Endothelial cell of umbilical vein (primary cell): Measurements from ENCODE around the gene CLDN34. TPM values are rescaled to one million over a fixed set of nuclear protein-coding genes. Genes with fewer than 3 reads are reported as not detected.

Experiments
- BruUV-seq: library from RNA; stranded (reverse); fragments of 400-500 nt; replicated peaks from 2 replicates; lab custom pipeline; 2021; lab: Mats Ljungman, UMichigan
- CTCF ChIA-PET: fragments of 300-600, 350-600 bp; sonication (Branson Sonifier 250); formaldehyde crosslinking; loops from one replicate; lab custom pipeline; 2021; ENCODE audit warnings: antibody characterized with exemption, inconsistent platforms; lab: Charles Lee
- POLR2A ChIA-PET: fragments of 300-600, 350-600 bp; sonication (Branson Sonifier 250); formaldehyde crosslinking; loops from one replicate; lab custom pipeline; 2021; ENCODE audit warnings: antibody characterized with exemption, inconsistent platforms; lab: Charles Lee
- DNase-seq: peaks from one replicate; pipeline ENCODE4 v3.0.0-alpha.2; 2011; ENCODE audit warnings: low read depth, low spot score
- FAIRE-seq: peaks from 2 replicates; lab custom pipeline; 2011; peaks lifted over from hg19 to GRCh38; lab: Jason Lieb, UNC
- H2AFZ ChIP-seq: 2 replicates; pipeline ENCODE4 v1.6.0; 2012; ENCODE audit warnings: low read depth, low read length, control low read depth, inconsistent platforms
- H3K27ac ChIP-seq: 2 replicates; pipeline ENCODE4 v1.5.1; 2011; ENCODE audit warnings: low read depth, mild to moderate bottlenecking, control low read depth, low read length, moderate library complexity; ENCODE audit not compliant: insufficient read depth
- H3K27me3 ChIP-seq, 2 experiments: 2 replicates each; pipeline versions ENCODE4 v1.6.0 to v1.6.1; 2011; ENCODE audit warnings: low read length in 2 of 2, mixed read lengths in 1 of 2; ENCODE audit not compliant: control insufficient read depth in 2 of 2, insufficient read depth in 2 of 2
- H3K36me3 ChIP-seq, 2 experiments: 2 replicates in 1 of 2; 3 replicates in 1 of 2; pipeline ENCODE4 v1.5.1; 2011; ENCODE audit warnings: low read length in 2 of 2, mild to moderate bottlenecking in 1 of 2, moderate library complexity in 1 of 2; ENCODE audit not compliant: control insufficient read depth in 2 of 2, insufficient read depth in 2 of 2; ENCODE audit errors: extremely low read depth in 1 of 2
- H3K4me1 ChIP-seq: 3 replicates; pipeline ENCODE4 v1.5.1; 2011; ENCODE audit warnings: mild to moderate bottlenecking, low read length; ENCODE audit not compliant: control insufficient read depth, insufficient read depth; ENCODE audit errors: extremely low read depth
- H3K4me2 ChIP-seq: 2 replicates; pipeline ENCODE4 v1.6.1; 2011; ENCODE audit warnings: low read length, control low read depth, mixed read lengths; ENCODE audit not compliant: insufficient read depth
- H3K4me3 ChIP-seq, 3 experiments: fragments of 200-600 bp in 1 of 3; sonication (generic), shearing (Covaris generic) in 1 of 3; replicated peaks in 1 of 3; 2 replicates each; pipeline ENCODE4 v1.5.1; 2011 to 2016; ENCODE audit warnings: control low read depth in 3 of 3, low read length in 3 of 3, mild to moderate bottlenecking in 2 of 3, inconsistent platforms in 1 of 3, low read depth in 1 of 3, moderate library complexity in 1 of 3; ENCODE audit not compliant: insufficient read depth in 1 of 3
- H3K79me2 ChIP-seq: 2 replicates; pipeline ENCODE4 v1.6.0; 2012; ENCODE audit warnings: low read length, inconsistent platforms; ENCODE audit not compliant: control insufficient read depth, insufficient read depth
- H3K9ac ChIP-seq: replicated peaks from 2 replicates; pipeline ENCODE3; 2011; ENCODE audit warnings: low read length, control low read depth; ENCODE audit not compliant: insufficient read depth; ENCODE audit errors: extremely low read depth
- H3K9me1 ChIP-seq: replicated peaks from 3 replicates; pipeline ENCODE4 v1.6.0; 2011; ENCODE audit warnings: mild to moderate bottlenecking, low read length; ENCODE audit not compliant: control insufficient read depth, insufficient read depth; ENCODE audit errors: extremely low read depth
- H3K9me3 ChIP-seq: replicated peaks from 2 replicates; pipeline ENCODE4 v1.5.1; 2012; ENCODE audit warnings: low read length, inconsistent platforms; ENCODE audit not compliant: control insufficient read depth, insufficient read depth
- H4K20me1 ChIP-seq: replicated peaks from 2 replicates; pipeline ENCODE3; 2011; ENCODE audit warnings: mild to moderate bottlenecking, low read length; ENCODE audit not compliant: control insufficient read depth, insufficient read depth; ENCODE audit errors: extremely low read depth
- EZH2 ChIP-seq: IDR thresholded peaks from 2 replicates; pipeline ENCODE4 v1.6.1; 2012; ENCODE audit warnings: borderline replicate concordance, low read depth, mild to moderate bottlenecking, moderate library complexity, low read length, inconsistent platforms; ENCODE audit not compliant: severe bottlenecking
- FOS ChIP-seq: IDR thresholded peaks from 2 replicates; pipeline ENCODE4 v1.6.1; 2011; ENCODE audit warnings: mild to moderate bottlenecking, low read length, moderate library complexity, borderline replicate concordance; ENCODE audit not compliant: insufficient read depth
- GATA2 ChIP-seq: IDR thresholded peaks from 2 replicates; pipeline ENCODE4 v1.7.0; 2011; ENCODE audit warnings: low read depth, mild to moderate bottlenecking, moderate library complexity, mixed read lengths, low read length; ENCODE audit not compliant: insufficient read length, insufficient read depth
- JUN ChIP-seq: IDR thresholded peaks from 2 replicates; pipeline ENCODE4 v1.6.1; 2011; ENCODE audit warnings: borderline replicate concordance, low read depth; ENCODE audit not compliant: insufficient read length, insufficient read depth
- MAX ChIP-seq: IDR thresholded peaks from 2 replicates; pipeline ENCODE4 v1.6.1; 2011; ENCODE audit not compliant: insufficient read depth, insufficient read length
- MYC ChIP-seq: IDR thresholded peaks from one replicate; pipeline ENCODE4 v1.6.1; 2011; ENCODE audit warnings: mild to moderate bottlenecking, low read depth, low read length
- POLR2A ChIP-seq: IDR thresholded peaks from 2 replicates; pipeline ENCODE4 v1.6.1; 2012; ENCODE audit warnings: low read depth, mild to moderate bottlenecking, control low read depth, low read length
- POLR2AphosphoS5 ChIP-seq: IDR thresholded peaks from 2 replicates; pipeline ENCODE4 v1.6.1; 2012; ENCODE audit warnings: low read depth, mild to moderate bottlenecking, control low read depth, low read length, moderate library complexity; ENCODE audit not compliant: insufficient read depth
- dilution Hi-C: fragments of 300-500 bp; cut with MboI; formaldehyde crosslinking; loops from one replicate; pipeline ENCODE4 v1.15.0; 2019; ENCODE audit warnings: low sequenced_read_pairs; ENCODE audit not compliant: extremely low pct_ligation_motif_present
- intact Hi-C: fragments of 100-400 bp; cut with micrococcal nuclease; formaldehyde crosslinking; loops from one replicate; pipeline ENCODE4 v1.10.0; 2022
- polyA plus RNA-seq, 4 experiments: library from polyadenylated mRNA; depleted of rRNA in 3 of 4; stranded (reverse) in 3 of 4; unstranded in 1 of 4; fragments of >200 nt; gene quantifications; 2 replicates each; pipeline versions ENCODE4 v1.2.1 to v1.2.3, GENCODE V29; 2011 to 2012; ENCODE audit warnings: missing spikeins in 1 of 4
- total RNA-seq: library from RNA; stranded (reverse); gene quantifications from 2 replicates; pipeline ENCODE4 v1.2.3, GENCODE V29; 2021
- TF ChIP-seq, protein P1 (sequence below), 2 donors: IDR thresholded peaks; 1 replicate in 1 of 2; 2 replicates in 1 of 2; pipeline ENCODE4 v1.5.1; 2011; ENCODE audit warnings: low read length in 2 of 2, mild to moderate bottlenecking in 2 of 2, moderate library complexity in 2 of 2, control low read depth in 1 of 2, inconsistent platforms in 1 of 2, low read depth in 1 of 2; ENCODE audit not compliant: insufficient read depth in 1 of 2; ENCODE audit errors: extremely low read depth in 1 of 2

CLDN34 gene
- total and polyA plus RNA-seq, 2 donors (not counting 3 experiments of a cell fraction or from before 2014, with no cell fraction given), result 0.08 to 0.46 TPM

GRCh38 chrX:9938516-9938915, 28.6 kb upstream of the CLDN34 start:
- dilution Hi-C loops, result no loop called here

GRCh38 chrX:9940421-9940820, 26.7 kb upstream of the CLDN34 start:
- no TSS peak for BruUV-seq
- dilution Hi-C loops, result no loop called here
- no peaks in the 10 kb centered on the region for H3K9me3 ChIP-seq

More at GRCh38 chrX:9938516-9938915, 28.6 kb upstream of the CLDN34 start:
- ChIA-PET POLR2A (no interaction called here), CTCF (no interaction called here)
- FAIRE-seq (no peak), DNase-seq (no peak)
- Histone ChIP-seq H3K9me1 (no peaks in the 10 kb centered on the region), H3K27ac (no peak overlapping the region), H3K27me3 (no peaks in the 10 kb centered on the region), H3K4me3 (no peak overlapping the region), H3K79me2 (no peaks in the 10 kb centered on the region), H4K20me1 (no peaks in the 10 kb centered on the region), H3K4me1 (peaks cover 13% of the 10 kb centered on the region), H2AFZ (no peak overlapping the region), H3K9me3 (no peaks in the 10 kb centered on the region), H3K36me3 (peaks cover 0 to 13% of the 10 kb centered on the region in 2 experiments), H3K9ac (no peak overlapping the region), H3K4me2 (no peak overlapping the region)
- BruUV-seq, result no TSS peak
- TF ChIP-seq POLR2A (no peak), MAX (no peak), JUN (no peak), GATA2 (no peak), MYC (no peak)
- intact Hi-C loops, result no loop called here

More at GRCh38 chrX:9940421-9940820, 26.7 kb upstream of the CLDN34 start:
- peaks cover 13% of the 10 kb centered on the region for H3K4me1 ChIP-seq
- intact Hi-C loops, result loop anchor here (1.0 to 2.0 kb wide), 2 partner anchors 30 to 55 kb away; no protein-coding TSS in a partner anchor
- no peak overlapping the region for H3K9ac ChIP-seq
- H3K79me2 ChIP-seq, result no peaks in the 10 kb centered on the region
- peak overlapping the region; percentile 70 for H3K27ac ChIP-seq
- H3K9me1 ChIP-seq, result no peaks in the 10 kb centered on the region
- H3K27me3 ChIP-seq, result no peaks in the 10 kb centered on the region
- no peak overlapping the region for H3K4me2 ChIP-seq
- FAIRE-seq (peak; percentile 100), DNase-seq (peak; percentile 78)
- CTCF ChIA-PET, result no interaction called here
- POLR2A ChIA-PET, result no interaction called here
- no peak for TF ChIP-seq EZH2
- TF ChIP-seq FOS, result peak; percentile 84
- TF ChIP-seq, protein P1, sequence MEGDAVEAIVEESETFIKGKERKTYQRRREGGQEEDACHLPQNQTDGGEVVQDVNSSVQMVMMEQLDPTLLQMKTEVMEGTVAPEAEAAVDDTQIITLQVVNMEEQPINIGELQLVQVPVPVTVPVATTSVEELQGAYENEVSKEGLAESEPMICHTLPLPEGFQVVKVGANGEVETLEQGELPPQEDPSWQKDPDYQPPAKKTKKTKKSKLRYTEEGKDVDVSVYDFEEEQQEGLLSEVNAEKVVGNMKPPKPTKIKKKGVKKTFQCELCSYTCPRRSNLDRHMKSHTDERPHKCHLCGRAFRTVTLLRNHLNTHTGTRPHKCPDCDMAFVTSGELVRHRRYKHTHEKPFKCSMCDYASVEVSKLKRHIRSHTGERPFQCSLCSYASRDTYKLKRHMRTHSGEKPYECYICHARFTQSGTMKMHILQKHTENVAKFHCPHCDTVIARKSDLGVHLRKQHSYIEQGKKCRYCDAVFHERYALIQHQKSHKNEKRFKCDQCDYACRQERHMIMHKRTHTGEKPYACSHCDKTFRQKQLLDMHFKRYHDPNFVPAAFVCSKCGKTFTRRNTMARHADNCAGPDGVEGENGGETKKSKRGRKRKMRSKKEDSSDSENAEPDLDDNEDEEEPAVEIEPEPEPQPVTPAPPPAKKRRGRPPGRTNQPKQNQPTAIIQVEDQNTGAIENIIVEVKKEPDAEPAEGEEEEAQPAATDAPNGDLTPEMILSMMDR (IDR thresholded peaks at IDR 0.05; ENCODE audit: extremely low read depth in 1 of 2, insufficient read depth in 1 of 2, low read depth in 1 of 2, low read length in 2 of 2), result no peak
- no peak for TF ChIP-seq MYC
- no peak for TF ChIP-seq GATA2
- peak; percentile 51 for TF ChIP-seq POLR2AphosphoS5
- peak; percentile 65 for TF ChIP-seq JUN
- TF ChIP-seq POLR2A, result no peak
- TF ChIP-seq MAX, result peak; percentile 27
- no peaks in the 10 kb centered on the region for H4K20me1 ChIP-seq
- H2AFZ ChIP-seq, result no peak overlapping the region
- H3K4me3 ChIP-seq, result no peak overlapping the region
- peaks cover 0 to 13% of the 10 kb centered on the region in 2 experiments for H3K36me3 ChIP-seq
